HEK293T (cell line): Measurements from ENCODE around the gene LIN28B.

Experiments
- CTBP1 ChIP-seq: fragments of 450-650 bp; IDR thresholded peaks from 2 replicates; pipeline ENCODE4 v1.6.1; 2016; ENCODE audit warnings: borderline replicate concordance
- FOXA1 ChIP-seq: fragments of 450-650 bp; IDR thresholded peaks from 2 replicates; pipeline ENCODE4 v1.6.1; 2016; ENCODE audit warnings: mild to moderate bottlenecking
- FOXM1 ChIP-seq: fragments of 450-650 bp; IDR thresholded peaks from 2 replicates; pipeline ENCODE4 v1.6.1; 2017; ENCODE audit warnings: mild to moderate bottlenecking, borderline replicate concordance
- NFRKB ChIP-seq: fragments of 450-650 bp; IDR thresholded peaks from 2 replicates; pipeline ENCODE4 v1.6.1; 2016; ENCODE audit warnings: mild to moderate bottlenecking, moderate library complexity
- SP1 ChIP-seq: fragments of 450-650 bp; IDR thresholded peaks from 2 replicates; pipeline ENCODE4 v1.6.1; 2017

DNA sequence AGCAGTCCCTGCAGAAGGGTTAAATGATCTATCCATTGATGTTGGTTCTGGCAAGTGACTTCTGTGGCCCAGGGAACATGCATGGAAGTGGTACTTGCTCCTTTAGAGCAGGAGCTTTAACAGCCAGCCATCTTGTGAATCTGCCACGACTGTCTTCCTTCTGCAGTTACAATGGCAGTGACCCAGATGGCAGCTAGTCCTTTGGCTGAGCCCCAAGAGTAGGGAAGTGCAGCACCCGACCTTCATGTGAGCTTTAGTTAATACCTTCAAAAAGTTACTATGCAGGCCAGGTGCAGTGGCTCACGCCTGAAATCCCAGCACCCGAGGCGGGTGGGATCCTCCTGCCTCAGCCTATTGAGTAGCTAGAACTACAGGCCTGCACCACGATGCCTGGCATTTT is 156.5 kb downstream of the LIN28B start:
- TF ChIP-seq NFRKB (no peak), FOXA1 (no peak), SP1 (no peak), CTBP1 (no peak), FOXM1 (no peak)
